ENCODE measurements around the gene PCSK9. TPM values are rescaled to one million over a fixed set of nuclear protein-coding genes. Genes with fewer than 3 reads are reported as not detected.
"Not testable (repeated sequence)": the region's sequence is repeated elsewhere in the genome, so short reads cannot be mapped to it uniquely, and the experiment has no call there.

The PCSK9 gene
- polyA plus RNA-seq, 1 donor from 2014 or later, result not detected

DNA sequence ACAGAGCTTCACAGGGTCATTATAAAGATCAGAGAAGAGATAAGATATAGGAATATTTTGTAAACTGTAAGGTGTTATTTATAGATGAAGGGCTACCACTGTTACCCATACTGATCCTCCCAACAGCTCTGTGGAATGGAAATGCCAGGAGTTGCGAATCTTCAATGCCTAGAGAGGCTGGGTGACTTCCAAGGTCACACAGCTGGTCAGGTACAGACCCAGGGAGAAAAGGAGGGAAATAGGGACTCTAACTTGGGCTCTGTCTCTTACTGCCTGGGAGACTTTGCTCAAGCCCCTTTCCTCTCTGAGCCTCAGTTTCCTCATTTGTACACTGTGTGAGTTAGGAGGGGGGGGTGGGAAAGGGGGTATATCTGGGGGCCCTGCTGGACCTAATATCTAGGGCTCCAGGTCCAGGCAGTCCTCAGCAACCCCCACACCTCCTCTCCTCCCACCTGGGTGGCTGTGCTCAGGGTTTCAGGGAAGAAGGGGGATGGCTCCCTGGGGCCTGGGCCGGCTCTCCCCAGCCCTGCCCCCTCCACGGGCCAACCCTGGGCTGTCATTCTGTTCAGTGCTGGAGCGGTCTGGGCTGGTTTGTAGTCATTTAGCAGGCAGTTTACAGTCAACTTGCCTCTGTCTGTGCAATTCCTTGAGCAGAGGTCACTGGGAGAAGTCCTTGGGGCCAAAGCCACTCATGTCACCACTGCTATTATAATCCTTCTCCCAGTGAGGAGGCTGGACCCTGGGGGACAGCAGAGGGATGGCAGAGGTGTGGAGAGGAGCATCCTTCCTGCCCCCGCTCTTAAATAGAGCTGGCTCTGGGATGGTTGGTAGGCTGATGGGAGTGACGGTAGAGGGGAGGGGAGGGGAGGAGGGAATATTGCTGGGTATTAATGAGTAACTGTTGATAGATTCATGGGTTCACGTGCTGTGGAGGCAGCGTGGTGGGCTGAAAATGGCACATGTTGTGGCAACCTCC is 39.0 kb upstream of the PCSK9 start:
- Mint-ChIP-seq H3K4me1 (peaks cover 0 to 6% (median 5%) of the 10 kb centered on the region in 3 donors), H3K4me3 (no peak overlapping the region), H3K36me3 (no peaks in the 10 kb centered on the region), H3K9me3 (peaks cover 0 to 2% (median 0%) of the 10 kb centered on the region in 3 donors), H3K27ac (no peak overlapping the region), H3K27me3 (peaks cover 27% of the 10 kb centered on the region)

DNA sequence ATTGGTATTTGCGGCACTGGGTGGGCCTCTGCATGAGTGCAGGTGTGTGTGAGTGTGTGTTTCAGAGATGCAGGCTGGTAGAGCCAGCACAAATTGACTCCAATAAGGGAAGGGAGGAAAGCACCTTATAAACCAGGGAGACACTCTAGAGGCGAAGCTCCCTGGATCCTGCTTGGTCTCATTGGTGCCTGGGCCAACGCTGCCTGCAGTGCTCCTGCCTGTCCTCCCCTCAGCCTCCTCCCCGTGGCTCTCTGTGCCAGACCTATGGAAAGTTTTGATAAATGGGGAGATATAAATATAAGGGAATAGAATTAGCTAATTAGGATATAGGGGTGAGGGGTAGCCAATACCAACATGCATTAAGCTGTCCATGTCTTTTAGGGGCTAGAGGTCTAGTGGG is 38.0 kb upstream of the PCSK9 start:
- no peaks in the 10 kb centered on the region for H3K36me3 Mint-ChIP-seq
- peaks cover 20% of the 10 kb centered on the region for H3K27me3 Mint-ChIP-seq
- H3K9me3 Mint-ChIP-seq, result no peaks in the 10 kb centered on the region
- H3K27ac Mint-ChIP-seq, result no peak overlapping the region
- H3K4me1 Mint-ChIP-seq, result peaks cover 0 to 4% (median 3%) of the 10 kb centered on the region in 3 donors
- H3K4me3 Mint-ChIP-seq, result no peak overlapping the region

DNA sequence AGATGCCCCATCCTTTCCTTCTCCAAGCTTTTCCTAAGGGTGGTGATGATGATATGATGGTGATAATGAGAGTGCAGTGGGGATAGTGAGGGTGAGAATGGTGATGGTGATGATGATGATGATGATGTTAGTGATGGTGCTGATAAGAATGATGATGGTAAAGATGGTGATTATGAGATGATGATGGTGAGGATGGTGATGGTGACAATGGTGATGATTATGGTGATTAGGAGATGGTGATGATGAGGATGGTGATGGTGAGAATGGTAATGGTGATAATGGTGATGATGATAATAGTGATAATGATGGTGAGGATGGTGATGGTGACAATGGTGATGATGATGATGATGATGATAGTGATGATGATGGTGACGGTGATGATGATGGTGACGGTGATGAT is 36.7 kb upstream of the PCSK9 start:
- no peaks in the 10 kb centered on the region for H3K9me3 Mint-ChIP-seq
- H3K4me3 Mint-ChIP-seq, result no peak overlapping the region
- H3K27me3 Mint-ChIP-seq, result peaks cover 10% of the 10 kb centered on the region
- no peaks in the 10 kb centered on the region for H3K36me3 Mint-ChIP-seq
- no peak overlapping the region for H3K27ac Mint-ChIP-seq
- H3K4me1 Mint-ChIP-seq, result no peaks in the 10 kb centered on the region

DNA sequence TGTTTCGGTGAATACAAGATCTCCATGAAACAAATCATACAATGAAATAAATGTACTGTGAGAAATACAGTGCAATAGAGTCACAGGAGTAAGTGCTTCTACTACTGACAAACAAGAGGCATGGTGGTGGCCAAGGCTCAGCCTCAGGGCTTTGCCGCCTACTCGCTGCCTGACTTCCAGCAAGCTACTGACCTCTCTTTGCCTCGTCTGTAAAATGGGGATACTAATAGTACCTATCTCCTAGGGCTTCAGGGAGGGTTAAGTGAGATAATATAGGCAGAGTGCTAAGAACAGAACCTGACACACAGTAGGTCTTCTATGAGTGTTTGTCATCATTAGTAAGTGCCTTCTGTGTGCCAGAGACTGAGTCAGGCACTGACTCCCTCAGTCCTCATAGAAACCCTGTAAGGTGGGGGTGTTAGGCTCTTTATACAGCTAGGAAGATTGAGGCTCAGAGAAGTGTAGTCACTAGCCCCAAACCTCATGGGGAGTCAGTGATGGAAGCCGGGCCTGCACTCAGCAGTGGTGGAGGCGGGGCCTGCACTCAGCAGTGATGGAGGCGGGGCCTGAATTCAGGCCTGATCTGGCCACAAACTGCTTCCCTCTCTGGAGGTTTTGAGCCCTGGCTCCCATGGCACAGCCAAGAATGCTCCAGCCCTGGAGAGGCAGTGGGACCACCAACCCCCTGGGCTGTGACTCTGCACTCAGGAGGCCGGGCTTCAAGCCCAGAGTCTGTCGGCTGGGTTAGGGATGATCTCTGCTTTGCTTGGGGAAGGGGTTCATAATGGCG is 33.8 kb upstream of the PCSK9 start:
- Mint-ChIP-seq H3K4me3 (no peak overlapping the region), H3K9me3 (no peaks in the 10 kb centered on the region), H3K4me1 (no peaks in the 10 kb centered on the region), H3K27ac (no peak overlapping the region), H3K36me3 (no peaks in the 10 kb centered on the region), H3K27me3 (peaks cover 4% of the 10 kb centered on the region)

- Mint-ChIP-seq H3K36me3 (no peaks in the 10 kb centered on the region), H3K4me3 (no peak overlapping the region), H3K27me3 (peaks cover 4% of the 10 kb centered on the region), H3K9me3 (no peaks in the 10 kb centered on the region), H3K27ac (no peak overlapping the region), H3K4me1 (no peaks in the 10 kb centered on the region)
Measured at GRCh38 chr1:55006931-55007330, 32.4 kb upstream of the PCSK9 start.

- Mint-ChIP-seq H3K36me3 (no peaks in the 10 kb centered on the region), H3K4me1 (no peaks in the 10 kb centered on the region), H3K9me3 (no peaks in the 10 kb centered on the region), H3K4me3 (no peak overlapping the region), H3K27ac (no peak overlapping the region), H3K27me3 (peaks cover 6% of the 10 kb centered on the region)
Measured at GRCh38 chr1:55007625-55008024, 31.7 kb upstream of the PCSK9 start.

- Mint-ChIP-seq H3K27me3 (peaks cover 6% of the 10 kb centered on the region), H3K4me1 (no peaks in the 10 kb centered on the region), H3K9me3 (no peaks in the 10 kb centered on the region), H3K36me3 (no peaks in the 10 kb centered on the region), H3K27ac (peak overlapping the region in 1 of 3 donors; percentile 59), H3K4me3 (no peak overlapping the region)
Measured at GRCh38 chr1:55010194-55010886, 29.0 kb upstream of the PCSK9 start.

DNA sequence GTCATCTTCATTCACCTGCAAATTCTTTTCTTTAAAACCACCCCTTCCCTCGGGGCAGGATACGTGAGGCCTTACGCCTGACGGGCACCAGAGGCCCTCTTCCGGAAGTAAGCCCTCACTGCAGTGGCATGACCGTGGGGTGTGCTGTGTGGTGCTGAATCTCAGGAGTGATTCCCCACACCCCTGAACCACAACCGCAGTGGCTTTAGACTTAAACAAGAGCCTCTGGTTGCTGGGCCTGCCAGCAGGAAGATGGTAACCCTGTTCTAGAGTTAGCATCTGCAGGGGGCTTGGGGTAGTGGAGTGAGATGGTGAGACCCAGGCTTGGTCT is 28.5 kb upstream of the PCSK9 start:
- Mint-ChIP-seq H3K4me1 (no peaks in the 10 kb centered on the region), H3K9me3 (no peaks in the 10 kb centered on the region), H3K36me3 (no peaks in the 10 kb centered on the region), H3K4me3 (no peak overlapping the region), H3K27me3 (peaks cover 7% of the 10 kb centered on the region), H3K27ac (peak overlapping the region in 1 of 3 donors; percentile 59)

DNA sequence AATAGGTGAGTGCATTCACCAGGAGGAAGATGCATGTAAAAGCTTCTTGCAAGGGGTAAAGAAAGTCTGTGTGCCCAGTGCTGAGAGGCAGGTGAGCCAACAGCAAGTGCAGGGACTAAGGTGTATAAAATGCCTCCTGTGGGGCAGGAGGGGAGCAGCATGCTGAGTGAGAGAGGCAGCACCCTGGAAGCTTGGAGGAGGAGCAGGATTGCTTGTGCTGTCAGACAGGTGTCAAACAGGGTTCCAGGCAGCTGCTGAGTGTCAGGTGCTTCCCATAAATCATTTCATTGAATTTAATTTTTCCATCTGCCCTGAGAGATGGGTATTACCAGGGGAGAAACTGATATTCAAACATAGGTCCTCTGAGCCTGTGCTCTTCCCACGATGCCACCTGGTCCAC is 26.7 kb upstream of the PCSK9 start:
- H3K4me1 Mint-ChIP-seq, result no peaks in the 10 kb centered on the region

GRCh38 chr1:55015123-55015522 is 24.2 kb upstream of the PCSK9 start:
- Mint-ChIP-seq H3K9me3 (no peaks in the 10 kb centered on the region), H3K27me3 (peaks cover 9% of the 10 kb centered on the region), H3K4me1 (no peaks in the 10 kb centered on the region), H3K36me3 (no peaks in the 10 kb centered on the region), H3K4me3 (no peak overlapping the region), H3K27ac (peak overlapping the region in 1 of 3 donors; percentile 67)

More for the DNA sequence above, 26.7 kb upstream of the PCSK9 start:
- Mint-ChIP-seq H3K27ac (peak overlapping the region in 1 of 3 donors; percentile 80), H3K27me3 (peaks cover 8% of the 10 kb centered on the region), H3K36me3 (no peaks in the 10 kb centered on the region), H3K4me3 (no peak overlapping the region), H3K9me3 (no peaks in the 10 kb centered on the region)

DNA sequence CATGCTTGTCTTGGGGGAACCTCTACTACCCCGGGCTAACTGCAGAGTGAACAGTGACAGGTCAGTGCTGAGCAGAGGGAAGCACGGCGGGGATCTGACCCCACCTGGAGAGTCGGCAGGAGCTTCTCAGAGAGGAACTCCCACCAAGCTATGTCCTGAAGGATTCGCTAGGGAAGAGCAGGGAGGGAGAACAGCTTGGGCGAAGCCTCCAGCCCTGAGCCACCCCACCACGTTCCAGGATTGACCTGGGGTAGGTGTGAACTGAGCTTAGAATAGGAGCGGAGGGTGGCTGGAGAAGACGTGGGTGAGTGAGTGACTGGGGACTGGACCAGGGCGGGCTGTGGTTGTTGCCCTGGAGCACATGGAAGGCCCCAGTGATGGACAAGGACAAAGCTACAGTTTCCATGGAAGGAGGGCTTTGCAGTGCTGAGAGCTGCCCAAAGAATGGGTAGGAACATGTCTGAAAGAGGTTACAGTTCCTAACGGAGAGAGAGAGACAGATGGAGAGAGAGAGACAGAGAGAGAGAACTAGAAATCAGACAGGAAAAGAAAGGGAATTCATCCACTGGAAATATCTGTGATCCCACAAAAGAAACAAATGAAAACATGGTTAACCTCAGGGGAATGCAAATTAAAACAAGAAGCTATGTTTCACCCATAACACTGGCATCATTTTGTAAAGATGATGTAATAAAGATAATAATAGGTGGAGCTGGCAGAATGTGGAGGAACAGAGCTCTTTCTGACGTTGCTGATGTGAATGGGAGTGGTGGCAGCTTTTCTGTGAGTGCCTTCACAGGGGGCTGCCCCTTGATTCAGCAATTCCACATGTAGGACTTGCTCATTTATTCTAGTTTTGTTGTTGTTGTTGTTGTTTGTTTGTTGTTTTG is 23.4 kb upstream of the PCSK9 start:
- H3K36me3 Mint-ChIP-seq, result no peaks in the 10 kb centered on the region
- H3K4me1 Mint-ChIP-seq, result no peaks in the 10 kb centered on the region
- H3K27ac Mint-ChIP-seq, result no peak overlapping the region
- no peak overlapping the region for H3K4me3 Mint-ChIP-seq
- peaks cover 15% of the 10 kb centered on the region for H3K27me3 Mint-ChIP-seq
- no peaks in the 10 kb centered on the region for H3K9me3 Mint-ChIP-seq

GRCh38 chr1:55018395-55018794 is 21.0 kb upstream of the PCSK9 start:
- no peaks in the 10 kb centered on the region for H3K36me3 Mint-ChIP-seq
- no peaks in the 10 kb centered on the region for H3K9me3 Mint-ChIP-seq
- H3K4me3 Mint-ChIP-seq, result no peak overlapping the region
- no peak overlapping the region for H3K27ac Mint-ChIP-seq
- H3K27me3 Mint-ChIP-seq, result peaks cover 16% of the 10 kb centered on the region
- H3K4me1 Mint-ChIP-seq, result no peaks in the 10 kb centered on the region

GRCh38 chr1:55021942-55022546 is 17.3 kb upstream of the PCSK9 start:
- Mint-ChIP-seq H3K27me3 (peaks cover 14% of the 10 kb centered on the region), H3K4me1 (peaks cover 0 to 2% (median 0%) of the 10 kb centered on the region in 3 donors), H3K36me3 (no peaks in the 10 kb centered on the region), H3K4me3 (no peak overlapping the region), H3K27ac (peak overlapping the region in 1 of 3 donors; percentile 5), H3K9me3 (no peaks in the 10 kb centered on the region)

DNA sequence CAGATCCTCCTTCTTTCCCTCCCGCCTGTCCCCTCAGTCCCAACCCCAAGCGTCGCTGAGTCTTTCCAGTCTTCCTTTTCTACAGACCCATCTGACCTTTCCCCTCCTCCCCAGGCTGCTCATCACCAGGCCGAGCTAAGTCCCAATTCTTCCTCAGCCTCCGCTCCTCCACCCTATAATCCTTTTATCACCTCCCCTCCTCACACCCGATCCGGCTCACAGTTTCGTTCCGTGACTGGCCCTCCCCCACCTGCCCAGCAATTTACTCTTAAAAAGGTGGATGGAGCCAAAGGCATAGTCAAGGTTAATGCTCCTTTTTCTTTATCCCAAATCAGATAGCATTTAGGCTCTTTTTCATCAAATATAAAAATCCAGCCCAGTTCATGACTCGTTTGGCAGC is 15.2 kb upstream of the PCSK9 start:
- not testable (repeated sequence) for H3K4me3 Mint-ChIP-seq, H3K27ac Mint-ChIP-seq, H3K4me1 Mint-ChIP-seq, H3K36me3 Mint-ChIP-seq, H3K9me3 Mint-ChIP-seq
- H3K27me3 Mint-ChIP-seq, result peaks cover 11% of the 10 kb centered on the region
